HepG2 (cell line): ENCODE measurements around the gene ZSCAN1.

Source experiments
- CREB1 ChIP-seq, 2 experiments: fragments of 450-650 bp in 1 of 2; IDR thresholded peaks; 2 replicates each; pipeline ENCODE4 v1.6.1; 2016 to 2017; ENCODE audit warnings: control low read depth in 1 of 2, mild to moderate bottlenecking in 1 of 2, missing compliant biosample characterization in 1 of 2, missing genetic modification characterization in 1 of 2
- ELK4 ChIP-seq: sonication (generic); formaldehyde crosslinking; IDR thresholded peaks from 2 replicates; pipeline ENCODE4 v1.9.0; 2021; ENCODE audit warnings: missing genetic modification reagents, borderline replicate concordance
- EP300 ChIP-seq, 3 experiments: sonication (generic) in 1 of 3; formaldehyde crosslinking in 1 of 3; IDR thresholded peaks; 2 replicates each; pipeline versions ENCODE4 v1.5.1 to v1.6.1; 2011 to 2020; ENCODE audit warnings: low read depth in 2 of 3, low read length in 2 of 3, borderline replicate concordance in 1 of 3, improper control_type of control experiment in 1 of 3, mild to moderate bottlenecking in 1 of 3, missing genetic modification reagents in 1 of 3, moderate library complexity in 1 of 3
- GATAD2A ChIP-seq: IDR thresholded peaks from 2 replicates; pipeline ENCODE4 v1.6.1; 2016
- JUNB ChIP-seq: sonication (generic); formaldehyde crosslinking; IDR thresholded peaks from 2 replicates; pipeline ENCODE4 v1.8.0; 2022; ENCODE audit warnings: missing genetic modification reagents, mild to moderate bottlenecking, borderline replicate concordance
- MXI1 ChIP-seq: IDR thresholded peaks from 3 replicates; pipeline ENCODE4 v1.6.1; 2012; ENCODE audit warnings: low read depth, low read length, inconsistent platforms, borderline replicate concordance
- NR1H2 ChIP-seq: sonication (generic); formaldehyde crosslinking; IDR thresholded peaks from 2 replicates; pipeline ENCODE4 v1.8.1; 2022; ENCODE audit warnings: low read depth, missing genetic modification reagents, borderline replicate concordance
- POLR2A ChIP-seq, 2 experiments: IDR thresholded peaks; 2 replicates each; pipeline ENCODE4 v1.6.1; 2011; ENCODE audit warnings: low read depth in 2 of 2, low read length in 2 of 2, mild to moderate bottlenecking in 1 of 2, moderate library complexity in 1 of 2; ENCODE audit not compliant: insufficient read depth in 1 of 2
- TEAD3 ChIP-seq: optimal IDR thresholded peaks from 2 replicates; pipeline ENCODE3; 2016; ENCODE audit warnings: borderline replicate concordance
- ZNF589 ChIP-seq: sonication (generic); formaldehyde crosslinking; conservative IDR thresholded peaks from 2 replicates; pipeline ENCODE4 v1.8.0; 2022; ENCODE audit warnings: mild to moderate bottlenecking, moderate library complexity, missing genetic modification reagents

DNA sequence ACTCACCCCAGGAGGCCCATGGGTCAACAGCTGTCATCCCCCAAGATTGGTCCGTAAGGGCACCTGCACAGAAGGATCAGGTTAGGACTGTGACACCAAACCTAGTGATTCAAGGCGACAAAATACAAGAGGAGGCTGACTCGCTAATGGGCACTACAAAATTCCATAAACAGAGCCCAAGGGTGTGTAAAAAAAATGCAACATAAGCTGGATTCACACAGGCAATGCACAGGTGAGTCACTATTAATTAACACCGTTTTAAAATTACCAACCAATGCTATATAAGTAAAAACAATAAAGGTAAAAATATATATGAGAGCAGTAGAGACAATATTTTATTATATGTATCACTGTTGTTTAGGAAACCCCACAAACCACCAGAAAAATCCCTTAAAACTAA lies 33.1 kb upstream of the ZSCAN1 start:
- TF ChIP-seq GATAD2A (no peak), CREB1 (IDR thresholded peaks at IDR 0.05) (no peak), CREB1 (CRISPR knock-in tag; IDR thresholded peaks at IDR 0.05) (no peak), NR1H2 (CRISPR knock-in tag) (no peak), JUNB (CRISPR knock-in tag) (no peak), ELK4 (CRISPR knock-in tag) (no peak), POLR2A (IDR thresholded peaks at IDR 0.05; ENCODE audit: insufficient read depth in 1 of 2, low read depth in 2 of 2, low read length in 2 of 2) (no peak), ZNF589 (no peak), MXI1 (no peak), TEAD3 (CRISPR knock-in tag) (no peak), EP300 (IDR thresholded peaks at IDR 0.05; ENCODE audit: low read depth in 2 of 2, low read length in 2 of 2) (no peak), EP300 (CRISPR knock-in tag; IDR thresholded peaks at IDR 0.05; ENCODE audit: borderline replicate concordance) (no peak)
